GM13976 (cell line): ENCODE measurements around the gene ZNF804B.

Experiments
- DNase-seq: peaks from one replicate; pipeline ENCODE4 v3.0.0; 2012; ENCODE audit warnings: low spot score
- CTCF ChIP-seq: IDR thresholded peaks from 2 replicates; pipeline ENCODE4 v1.5.1; 2012; ENCODE audit warnings: borderline replicate concordance, mild to moderate bottlenecking; ENCODE audit not compliant: insufficient read depth; ENCODE audit errors: extremely low read depth, missing control alignments, control extremely low read depth
- in situ Hi-C: fragments of 300-500 bp; cut with MboI; formaldehyde crosslinking; loops from one replicate; pipeline ENCODE4 v1.12.0; 2022; ENCODE audit warnings: low sequenced_read_pairs, mixed read lengths, inconsistent platforms; ENCODE audit not compliant: unreplicated experiment

Gene ZNF804B

GRCh38 chr7:88866265-88866863 lies 106.9 kb downstream of the ZNF804B start:
- TF ChIP-seq CTCF, result no peak
- no peak for DNase-seq
- in situ Hi-C loops, result no loop called here

GRCh38 chr7:88867158-88867557 lies 107.7 kb downstream of the ZNF804B start:
- DNase-seq, result no peak
- no peak for TF ChIP-seq CTCF
- in situ Hi-C loops, result no loop called here

- TF ChIP-seq CTCF, result no peak
- in situ Hi-C loops, result no loop called here
- no peak for DNase-seq
These were observed 109.0 kb downstream of the ZNF804B start for GRCh38 chr7:88868456-88868855.

- in situ Hi-C loops, result no loop called here
- no peak for TF ChIP-seq CTCF
- no peak for DNase-seq
These were observed 121.6 kb downstream of the ZNF804B start for GRCh38 chr7:88881136-88881535.

GRCh38 chr7:88885131-88885530 lies 125.6 kb downstream of the ZNF804B start:
- in situ Hi-C loops, result no loop called here
- DNase-seq, result no peak
- no peak for TF ChIP-seq CTCF

- in situ Hi-C loops, result no loop called here
- no peak for TF ChIP-seq CTCF
- DNase-seq, result no peak
These were observed 129.2 kb downstream of the ZNF804B start for GRCh38 chr7:88888684-88889083.

- in situ Hi-C loops, result no loop called here
- TF ChIP-seq CTCF, result no peak
- DNase-seq, result no peak
These were observed 151.0 kb downstream of the ZNF804B start for GRCh38 chr7:88910516-88910915.
